ENCODE data around the gene GRAMD1B.
"Not testable (repeated sequence)": the region's sequence is repeated elsewhere in the genome, so short reads cannot be mapped to it uniquely, and the experiment has no call there.

Gene GRAMD1B

DNA sequence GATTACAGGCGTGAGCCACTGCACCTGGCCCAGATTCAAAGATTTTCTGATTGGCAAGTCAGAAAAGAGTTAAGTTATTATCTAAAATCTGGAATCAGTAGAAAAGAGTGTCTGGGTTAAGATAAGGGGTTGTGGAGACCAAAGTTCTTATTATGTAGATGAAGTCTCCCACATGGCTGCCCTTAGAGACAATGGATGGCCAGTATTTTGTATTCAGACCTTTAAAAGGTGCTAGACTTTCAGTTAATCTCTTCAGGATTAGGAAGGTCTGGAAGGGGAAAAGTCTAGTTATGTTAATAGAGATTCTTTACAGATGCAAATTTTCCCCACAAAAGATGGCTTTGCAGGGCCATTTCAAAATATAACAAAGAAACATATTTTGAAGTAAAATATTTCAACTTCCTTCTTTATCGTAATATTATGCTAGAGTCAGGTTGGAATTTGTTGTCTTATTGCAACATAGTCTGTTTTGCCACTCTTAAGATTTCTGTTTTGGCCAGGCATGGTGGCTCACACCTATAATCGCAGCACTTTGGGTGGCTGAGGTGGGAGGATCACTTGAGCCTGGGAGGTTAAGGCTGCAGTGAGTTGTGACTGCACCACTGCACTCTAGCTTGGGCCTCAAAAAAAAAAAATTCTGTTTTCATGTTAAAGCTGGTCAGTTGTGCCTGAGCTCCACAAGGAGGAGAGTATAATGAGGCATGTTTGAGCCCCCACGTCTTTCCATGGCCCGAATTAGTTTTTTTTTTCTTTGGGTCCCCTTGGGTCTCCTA, 14.0 kb downstream of the GRAMD1B start:
- Mint-ChIP-seq H3K9me3 (no peaks in the 10 kb centered on the region), H3K4me3 (no peak overlapping the region), H3K36me3 (ENCODE audit: low read depth) (peaks cover 53% of the 10 kb centered on the region), H3K4me1 (ENCODE audit: low read depth) (peaks cover 56% of the 10 kb centered on the region), H3K27ac (no peak overlapping the region), H3K27me3 (ENCODE audit: low read depth) (no peaks in the 10 kb centered on the region)
- no peak for DNase-seq (ENCODE audit: low spot score)

DNA sequence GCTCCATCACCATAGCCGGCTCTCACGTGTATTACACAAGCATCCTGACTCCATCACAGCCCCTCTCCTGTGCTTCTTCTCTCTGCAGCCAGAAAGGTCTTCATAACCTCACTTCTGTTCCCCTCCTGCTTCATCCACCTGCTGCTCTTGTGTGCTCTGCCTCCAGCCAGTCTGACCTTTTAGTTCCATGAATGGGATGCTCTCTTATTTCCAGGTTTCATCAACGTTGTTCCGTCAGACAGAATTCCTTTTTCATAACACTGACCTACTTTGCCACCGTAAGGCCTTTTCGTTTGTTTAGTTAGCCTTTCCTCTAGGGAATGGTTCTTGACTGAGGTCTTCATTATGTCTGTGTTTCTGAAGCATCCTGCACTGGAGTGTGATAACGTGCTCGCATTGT, 18.8 kb downstream of the GRAMD1B start:
- Mint-ChIP-seq H3K4me1 (ENCODE audit: low read depth) (peaks cover 68% of the 10 kb centered on the region), H3K27me3 (ENCODE audit: low read depth) (no peaks in the 10 kb centered on the region), H3K36me3 (ENCODE audit: low read depth) (peaks cover 35% of the 10 kb centered on the region), H3K27ac (peak overlapping the region; percentile 24), H3K4me3 (no peak overlapping the region), H3K9me3 (no peaks in the 10 kb centered on the region)
- no peak for DNase-seq (ENCODE audit: low spot score)

GRCh38 chr11:123449436-123449835, 19.4 kb downstream of the GRAMD1B start:
- H3K4me1 Mint-ChIP-seq (ENCODE audit: low read depth), result peaks cover 71% of the 10 kb centered on the region

GRCh38 chr11:123450623-123451022, 20.6 kb downstream of the GRAMD1B start:
- H3K27ac Mint-ChIP-seq, result peak overlapping the region; percentile 47
- no peak for DNase-seq (ENCODE audit: low spot score)
- H3K4me3 Mint-ChIP-seq, result peak overlapping the region; percentile 66
- H3K9me3 Mint-ChIP-seq, result no peaks in the 10 kb centered on the region
- H3K4me1 Mint-ChIP-seq (ENCODE audit: low read depth), result peaks cover 72% of the 10 kb centered on the region
- peaks cover 30% of the 10 kb centered on the region for H3K36me3 Mint-ChIP-seq (ENCODE audit: low read depth)
- no peaks in the 10 kb centered on the region for H3K27me3 Mint-ChIP-seq (ENCODE audit: low read depth)

More at GRCh38 chr11:123449436-123449835, 19.4 kb downstream of the GRAMD1B start:
- no peak overlapping the region for H3K4me3 Mint-ChIP-seq
- no peak for DNase-seq (ENCODE audit: low spot score)
- no peaks in the 10 kb centered on the region for H3K9me3 Mint-ChIP-seq
- H3K36me3 Mint-ChIP-seq (ENCODE audit: low read depth), result peaks cover 35% of the 10 kb centered on the region
- H3K27ac Mint-ChIP-seq, result peak overlapping the region; percentile 53
- H3K27me3 Mint-ChIP-seq (ENCODE audit: low read depth), result no peaks in the 10 kb centered on the region

- Mint-ChIP-seq H3K4me1 (ENCODE audit: low read depth) (peaks cover 76% of the 10 kb centered on the region), H3K27me3 (ENCODE audit: low read depth) (no peaks in the 10 kb centered on the region), H3K36me3 (ENCODE audit: low read depth) (peaks cover 29% of the 10 kb centered on the region), H3K4me3 (peak overlapping the region; percentile 66), H3K27ac (peak overlapping the region; percentile 82), H3K9me3 (no peaks in the 10 kb centered on the region)
- DNase-seq (ENCODE audit: low spot score), result no peak
Measured at GRCh38 chr11:123451183-123451781, 21.2 kb downstream of the GRAMD1B start.

DNA sequence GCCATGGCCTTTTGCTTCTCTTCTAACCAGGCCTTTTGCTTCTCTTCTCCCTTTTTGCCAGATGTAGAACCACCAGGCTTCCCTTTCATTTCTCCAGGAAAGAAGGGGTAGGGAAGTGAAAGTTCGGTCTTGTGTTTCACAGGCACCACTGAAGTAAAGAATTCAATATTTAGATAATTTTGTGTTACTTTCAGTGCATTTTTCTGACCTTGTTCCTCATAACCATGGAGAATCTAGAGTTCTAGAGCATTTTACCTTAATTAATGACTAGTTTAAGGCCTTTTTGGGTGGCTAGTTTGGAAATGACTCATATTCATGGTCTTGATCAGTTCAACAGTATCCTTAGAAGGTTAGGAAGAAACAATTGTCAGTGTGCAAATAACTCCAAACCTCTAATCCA, 22.7 kb downstream of the GRAMD1B start:
- DNase-seq (ENCODE audit: low spot score), result no peak
- Mint-ChIP-seq H3K4me1 (ENCODE audit: low read depth) (peaks cover 83% of the 10 kb centered on the region), H3K27me3 (ENCODE audit: low read depth) (no peaks in the 10 kb centered on the region), H3K9me3 (no peaks in the 10 kb centered on the region), H3K4me3 (peak overlapping the region; percentile 34), H3K36me3 (ENCODE audit: low read depth) (peaks cover 22% of the 10 kb centered on the region), H3K27ac (peak overlapping the region; percentile 42)

DNA sequence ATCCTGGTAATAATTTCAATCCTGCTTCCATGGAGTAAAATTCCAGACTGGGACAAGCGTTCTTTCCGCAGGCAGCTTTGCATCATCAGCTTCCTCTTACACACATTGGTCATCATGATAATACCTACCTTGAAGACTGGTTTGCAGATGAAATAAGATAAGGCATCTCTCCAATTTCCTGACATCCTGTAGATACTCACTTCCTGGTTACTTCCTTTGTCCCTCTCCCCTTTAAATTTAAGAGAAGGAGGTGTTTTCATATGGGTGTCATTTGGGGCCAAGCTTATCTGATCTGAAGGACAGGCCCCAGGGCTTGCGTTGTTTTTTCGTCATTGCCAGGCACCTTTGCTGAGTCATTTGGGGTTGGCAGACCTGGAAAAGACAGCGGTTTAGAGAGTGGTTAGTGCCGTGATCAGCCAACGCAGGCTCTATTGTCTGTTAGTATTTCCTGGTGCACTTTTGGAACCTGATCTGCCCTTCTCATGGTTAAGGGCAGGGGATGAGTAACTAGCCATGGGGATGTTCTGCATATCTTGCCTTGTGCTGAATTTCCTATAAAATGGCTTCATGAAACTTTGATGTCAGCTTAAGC, 24.1 kb downstream of the GRAMD1B start:
- H3K4me1 Mint-ChIP-seq (ENCODE audit: low read depth), result peaks cover 87% of the 10 kb centered on the region
- peak overlapping the region; percentile 88 for H3K27ac Mint-ChIP-seq
- no peaks in the 10 kb centered on the region for H3K9me3 Mint-ChIP-seq
- peak overlapping the region; percentile 76 for H3K4me3 Mint-ChIP-seq
- H3K36me3 Mint-ChIP-seq (ENCODE audit: low read depth), result peaks cover 24% of the 10 kb centered on the region
- DNase-seq (ENCODE audit: low spot score), result peak; percentile 91
- no peaks in the 10 kb centered on the region for H3K27me3 Mint-ChIP-seq (ENCODE audit: low read depth)

GRCh38 chr11:123454796-123455195, 24.7 kb downstream of the GRAMD1B start:
- H3K27me3 Mint-ChIP-seq (ENCODE audit: low read depth), result no peaks in the 10 kb centered on the region
- no peaks in the 10 kb centered on the region for H3K9me3 Mint-ChIP-seq
- peaks cover 26% of the 10 kb centered on the region for H3K36me3 Mint-ChIP-seq (ENCODE audit: low read depth)
- DNase-seq (ENCODE audit: low spot score), result no peak
- H3K27ac Mint-ChIP-seq, result peak overlapping the region; percentile 88
- peaks cover 81% of the 10 kb centered on the region for H3K4me1 Mint-ChIP-seq (ENCODE audit: low read depth)
- H3K4me3 Mint-ChIP-seq, result peak overlapping the region; percentile 76

GRCh38 chr11:123456448-123456847, 26.4 kb downstream of the GRAMD1B start:
- peaks cover 30% of the 10 kb centered on the region for H3K36me3 Mint-ChIP-seq (ENCODE audit: low read depth)
- H3K4me3 Mint-ChIP-seq, result peak overlapping the region; percentile 57
- H3K9me3 Mint-ChIP-seq; H3K27me3 Mint-ChIP-seq (ENCODE audit: low read depth); DNase-seq (ENCODE audit: low spot score): not testable (repeated sequence)
- peaks cover 65% of the 10 kb centered on the region for H3K4me1 Mint-ChIP-seq (ENCODE audit: low read depth)
- H3K27ac Mint-ChIP-seq, result peak overlapping the region; percentile 92

DNA sequence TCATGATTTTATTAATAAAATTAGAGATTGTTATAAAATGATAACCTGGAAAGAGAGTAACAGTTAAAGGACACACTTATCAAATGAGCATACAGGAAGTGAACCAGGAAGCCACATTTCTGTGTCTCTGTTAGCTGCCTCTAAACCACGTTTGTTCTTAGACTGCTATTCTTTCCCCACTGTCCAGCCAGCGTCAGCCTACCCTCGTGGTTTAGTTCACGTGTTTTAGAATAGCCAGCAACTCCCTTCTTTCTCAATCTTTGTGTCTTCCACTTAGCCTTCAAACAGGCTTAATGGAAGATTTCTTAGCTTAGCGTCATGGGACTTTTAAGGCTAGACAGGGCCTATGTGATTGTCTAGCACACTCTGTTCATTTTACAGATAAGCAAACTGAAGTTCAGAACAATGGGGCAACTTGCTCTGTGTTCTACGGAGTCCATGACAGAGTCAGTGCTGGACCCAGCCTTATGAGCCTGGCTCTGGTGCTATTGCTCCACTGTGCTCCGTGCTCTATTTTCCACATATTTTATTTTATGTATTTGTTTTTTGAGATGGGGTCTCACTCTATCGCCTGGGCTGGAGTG, 27.2 kb downstream of the GRAMD1B start:
- Mint-ChIP-seq H3K4me3 (peak overlapping the region; percentile 57), H3K9me3 (no peaks in the 10 kb centered on the region), H3K36me3 (ENCODE audit: low read depth) (peaks cover 32% of the 10 kb centered on the region), H3K27ac (peak overlapping the region; percentile 92), H3K4me1 (ENCODE audit: low read depth) (peaks cover 59% of the 10 kb centered on the region), H3K27me3 (ENCODE audit: low read depth) (no peaks in the 10 kb centered on the region)
- DNase-seq (ENCODE audit: low spot score), result no peak

DNA sequence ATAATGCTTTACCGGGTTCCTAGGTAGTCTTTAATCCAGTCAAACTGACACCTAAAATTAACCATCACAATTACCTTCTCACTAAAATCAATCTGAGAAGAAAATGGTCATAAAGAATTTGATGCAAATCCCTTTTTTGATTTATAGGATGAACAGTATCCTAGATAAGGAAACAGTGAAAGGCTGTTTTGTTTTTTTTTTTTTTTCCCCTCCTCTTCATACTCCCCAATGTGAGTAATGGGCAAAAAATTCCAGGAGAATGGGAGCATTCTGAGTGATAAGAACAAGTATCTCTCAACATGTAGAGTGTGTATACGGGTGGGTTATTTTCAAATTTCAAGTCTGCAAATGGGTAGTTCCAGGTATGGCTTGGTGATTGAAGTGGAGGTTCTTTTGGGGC, 28.4 kb downstream of the GRAMD1B start:
- Mint-ChIP-seq H3K36me3 (ENCODE audit: low read depth) (peaks cover 33% of the 10 kb centered on the region), H3K4me3 (no peak overlapping the region), H3K27me3 (ENCODE audit: low read depth) (no peaks in the 10 kb centered on the region), H3K4me1 (ENCODE audit: low read depth) (peaks cover 53% of the 10 kb centered on the region), H3K9me3 (no peaks in the 10 kb centered on the region), H3K27ac (peak overlapping the region; percentile 34)
- no peak for DNase-seq (ENCODE audit: low spot score)

DNA sequence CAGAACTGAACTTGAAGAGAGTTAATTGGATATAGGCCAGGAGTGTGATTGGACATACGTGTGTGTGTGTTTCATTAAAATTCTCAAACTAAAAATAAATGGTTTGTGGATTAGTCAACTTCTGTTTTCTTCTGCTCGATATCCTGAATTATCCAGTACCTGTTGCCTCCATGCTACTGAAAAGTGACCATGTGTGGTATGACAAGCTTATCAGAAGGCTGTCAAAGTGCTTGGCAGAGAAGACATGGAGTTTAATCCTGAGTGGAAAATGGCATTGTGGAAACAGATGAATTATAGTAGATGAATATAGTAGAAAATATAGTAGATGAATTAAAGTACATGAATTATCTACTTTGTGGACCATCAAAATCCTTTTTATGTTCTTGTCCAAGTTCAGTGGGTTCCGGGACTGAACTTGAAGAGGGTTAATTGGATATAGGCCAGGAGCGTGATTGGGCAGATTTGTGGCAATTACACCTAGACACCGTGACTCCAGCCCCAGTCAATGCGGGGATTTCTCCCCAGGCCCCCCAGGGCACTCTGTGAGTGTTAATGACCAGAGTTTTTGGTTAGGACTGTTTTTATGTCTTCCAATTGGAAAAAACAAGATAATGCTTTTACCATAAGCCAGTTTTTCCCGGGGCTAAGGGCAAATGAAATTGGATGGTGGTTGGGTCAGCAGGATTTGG, 30.1 kb downstream of the GRAMD1B start:
- peaks cover 33% of the 10 kb centered on the region for H3K36me3 Mint-ChIP-seq (ENCODE audit: low read depth)
- no peak overlapping the region for H3K27ac Mint-ChIP-seq
- H3K4me1 Mint-ChIP-seq (ENCODE audit: low read depth), result peaks cover 44% of the 10 kb centered on the region

DNA sequence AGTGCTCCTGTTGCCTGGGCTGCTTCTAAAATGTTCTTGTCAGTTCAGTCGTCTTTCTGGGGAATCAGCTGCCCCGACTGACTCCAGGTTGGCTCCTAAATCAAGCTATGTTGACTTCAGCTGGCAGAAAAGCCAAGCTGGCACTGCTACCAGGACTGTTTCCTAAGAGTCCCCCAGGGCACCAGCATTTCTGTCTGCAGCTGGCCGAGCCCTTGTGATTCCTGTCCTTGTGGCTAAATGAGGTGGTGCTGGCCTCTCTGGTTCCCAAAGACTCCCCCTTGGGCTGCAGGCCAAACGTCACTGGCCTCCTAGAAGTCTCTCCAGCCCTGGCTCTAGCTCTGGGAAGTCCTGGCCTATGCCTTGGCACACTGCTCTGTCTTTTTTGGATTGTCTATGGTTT, 31.1 kb downstream of the GRAMD1B start:
- Mint-ChIP-seq H3K4me1 (ENCODE audit: low read depth) (peaks cover 40% of the 10 kb centered on the region), H3K36me3 (ENCODE audit: low read depth) (peaks cover 30% of the 10 kb centered on the region), H3K27me3 (ENCODE audit: low read depth) (no peaks in the 10 kb centered on the region), H3K9me3 (no peaks in the 10 kb centered on the region), H3K27ac (no peak overlapping the region), H3K4me3 (no peak overlapping the region)
- no peak for DNase-seq (ENCODE audit: low spot score)

More for the DNA sequence above, 30.1 kb downstream of the GRAMD1B start:
- DNase-seq (ENCODE audit: low spot score), result no peak
- H3K4me3 Mint-ChIP-seq, result no peak overlapping the region
- no peaks in the 10 kb centered on the region for H3K9me3 Mint-ChIP-seq
- no peaks in the 10 kb centered on the region for H3K27me3 Mint-ChIP-seq (ENCODE audit: low read depth)

Data from T-helper 2 cell treated with Interferon-gamma antibody and Interleukin-4, amounts not matched to agents 5 μg/mL and 100 μg/mL, for 36 hours (primary cell).